Measurements from ENCODE around the gene RWDD2A. TPM values are rescaled to one million over a fixed set of nuclear protein-coding genes. Genes with fewer than 3 reads are reported as not detected.

RWDD2A gene
- total and polyA plus RNA-seq, 9 of the 15 experiments (the other 6 are each of a cell fraction or from before 2014, with no cell fraction given), result 1.6 to 4.7 (median 2.1) TPM

GRCh38 chr6:83192871-83193746, at the start of gene RWDD2A, which contains the start of gene PGM3 (continued):
- TF ChIP-seq MGA (IDR thresholded peaks at IDR 0.05), result 0 out of 2 replicates have a peak, but pooled peaks have one; percentile 2
- peak; percentile 98 for TF ChIP-seq POLR2G (IDR thresholded peaks at IDR 0.05; ENCODE audit: low read depth, low read length)
- TF ChIP-seq ZNF133 (CRISPR knock-in tag; IDR thresholded peaks at IDR 0.05), result no peak
- peak; percentile 89; the same call in 1 of the 2 replicates for TF ChIP-seq HMGXB4 (CRISPR knock-in tag; IDR thresholded peaks at IDR 0.05)
- peak; percentile 72 for TF ChIP-seq POLR2H (tag; IDR thresholded peaks at IDR 0.05; ENCODE audit: low read depth)
- peak; percentile 87 for TF ChIP-seq NKRF (IDR thresholded peaks at IDR 0.05; ENCODE audit: borderline replicate concordance)
- peak; percentile 79 for TF ChIP-seq EGR1 (conservative IDR thresholded peaks at IDR 0.05)
- peak; percentile 73 to 85 for TF ChIP-seq MNT (conservative IDR thresholded peaks at IDR 0.05)

Measured in K562 (cell line).